ENCODE data around the gene NEK3.
A peak's percentile ranks its signal among the peaks of the same experiment; 100 is the strongest.
"Not testable (repeated sequence)": the region's sequence is repeated elsewhere in the genome, so short reads cannot be mapped to it uniquely, and the experiment has no call there.

Gene NEK3

GRCh38 chr13:52194184-52194868 is 34.9 kb upstream of the NEK3 start:
- peaks cover 2% of the 10 kb centered on the region for H3K9me3 Mint-ChIP-seq
- peak overlapping the region; percentile 91 to 98 (median 95) for H3K27ac Mint-ChIP-seq
- H3K4me1 Mint-ChIP-seq, result peaks cover 16% of the 10 kb centered on the region
- H3K27me3 Mint-ChIP-seq (ENCODE audit: low read depth), result no peaks in the 10 kb centered on the region
- no peaks in the 10 kb centered on the region for H3K36me3 Mint-ChIP-seq (ENCODE audit: low read depth)
- no peak for TF ChIP-seq CTCF (IDR thresholded peaks at IDR 0.05; ENCODE audit: unreplicated experiment in 3 of 3)
- peak overlapping the region; percentile 94 to 97 (median 97) for H3K4me3 Mint-ChIP-seq

- H3K4me1 Mint-ChIP-seq, result peaks cover 16% of the 10 kb centered on the region
- not testable (repeated sequence) for H3K27me3 Mint-ChIP-seq (ENCODE audit: low read depth); H3K36me3 Mint-ChIP-seq (ENCODE audit: low read depth); H3K9me3 Mint-ChIP-seq
- H3K27ac Mint-ChIP-seq, result peak overlapping the region; percentile 91 to 98 (median 95)
- peak overlapping the region; percentile 94 to 97 (median 97) for H3K4me3 Mint-ChIP-seq
Observed at GRCh38 chr13:52193587-52194183, 34.3 kb upstream of the NEK3 start.

GRCh38 chr13:52187424-52188187 is 28.2 kb upstream of the NEK3 start:
- H3K9me3 Mint-ChIP-seq; H3K4me1 Mint-ChIP-seq; H3K27ac Mint-ChIP-seq; H3K27me3 Mint-ChIP-seq (ENCODE audit: low read depth); H3K4me3 Mint-ChIP-seq: not testable (repeated sequence)
- peaks cover 18% of the 10 kb centered on the region for H3K36me3 Mint-ChIP-seq (ENCODE audit: low read depth)

GRCh38 chr13:52187029-52187423 is 27.6 kb upstream of the NEK3 start:
- Mint-ChIP-seq H3K27ac (no peak overlapping the region), H3K4me1 (no peaks in the 10 kb centered on the region), H3K27me3 (ENCODE audit: low read depth) (no peaks in the 10 kb centered on the region), H3K9me3 (no peaks in the 10 kb centered on the region), H3K4me3 (no peak overlapping the region), H3K36me3 (ENCODE audit: low read depth) (peaks cover 20% of the 10 kb centered on the region)
- TF ChIP-seq CTCF (IDR thresholded peaks at IDR 0.05; ENCODE audit: unreplicated experiment in 3 of 3), result no peak

- H3K4me3 Mint-ChIP-seq; H3K27ac Mint-ChIP-seq; H3K9me3 Mint-ChIP-seq; H3K27me3 Mint-ChIP-seq (ENCODE audit: low read depth); H3K4me1 Mint-ChIP-seq: not testable (repeated sequence)
- H3K36me3 Mint-ChIP-seq (ENCODE audit: low read depth), result peaks cover 45% of the 10 kb centered on the region
Observed at GRCh38 chr13:52181316-52181954, 22.0 kb upstream of the NEK3 start.

- Mint-ChIP-seq H3K36me3 (ENCODE audit: low read depth) (peaks cover 45% of the 10 kb centered on the region), H3K27ac (no peak overlapping the region), H3K4me1 (no peaks in the 10 kb centered on the region), H3K27me3 (ENCODE audit: low read depth) (no peaks in the 10 kb centered on the region), H3K9me3 (no peaks in the 10 kb centered on the region), H3K4me3 (no peak overlapping the region)
- TF ChIP-seq CTCF (IDR thresholded peaks at IDR 0.05; ENCODE audit: unreplicated experiment in 3 of 3), result no peak
Observed at GRCh38 chr13:52179925-52180324, 20.5 kb upstream of the NEK3 start.

GRCh38 chr13:52177276-52177675 is 17.9 kb upstream of the NEK3 start:
- H3K9me3 Mint-ChIP-seq, result no peaks in the 10 kb centered on the region
- H3K27me3 Mint-ChIP-seq (ENCODE audit: low read depth), result no peaks in the 10 kb centered on the region
- no peak overlapping the region for H3K27ac Mint-ChIP-seq
- no peak overlapping the region for H3K4me3 Mint-ChIP-seq
- H3K4me1 Mint-ChIP-seq, result no peaks in the 10 kb centered on the region
- H3K36me3 Mint-ChIP-seq (ENCODE audit: low read depth), result peaks cover 44% of the 10 kb centered on the region
- TF ChIP-seq CTCF (IDR thresholded peaks at IDR 0.05; ENCODE audit: unreplicated experiment in 3 of 3), result no peak

GRCh38 chr13:52173970-52174369 is 14.6 kb upstream of the NEK3 start:
- H3K36me3 Mint-ChIP-seq (ENCODE audit: low read depth), result peaks cover 46% of the 10 kb centered on the region
- H3K4me3 Mint-ChIP-seq; H3K4me1 Mint-ChIP-seq; H3K27ac Mint-ChIP-seq; H3K9me3 Mint-ChIP-seq; H3K27me3 Mint-ChIP-seq (ENCODE audit: low read depth): not testable (repeated sequence)
